Glutamatergic neuron (in vitro differentiated cells): ENCODE results near the gene TRPC4AP. TPM values are rescaled to one million over a fixed set of nuclear protein-coding genes. Genes with fewer than 3 reads are reported as not detected.

Experiments
- DNase-seq: peaks from one replicate; pipeline ENCODE4 v3.0.0; 2022
- H3K27ac Mint-ChIP-seq: one replicate; pipeline ENCODE4 v1.8.0; 2020; ENCODE audit warnings: mild to moderate bottlenecking, mixed read lengths, inconsistent platforms; ENCODE audit not compliant: unreplicated experiment
- H3K27me3 Mint-ChIP-seq: one replicate; pipeline ENCODE4 v1.8.0; 2020; ENCODE audit warnings: mild to moderate bottlenecking, moderate library complexity, mixed read lengths, inconsistent platforms; ENCODE audit not compliant: unreplicated experiment
- H3K36me3 Mint-ChIP-seq: one replicate; pipeline ENCODE4 v1.8.0; 2020; ENCODE audit warnings: mild to moderate bottlenecking, mixed read lengths, inconsistent platforms; ENCODE audit not compliant: unreplicated experiment
- H3K4me1 Mint-ChIP-seq: one replicate; pipeline ENCODE4 v1.8.0; 2020; ENCODE audit warnings: mild to moderate bottlenecking, low read depth, mixed read lengths, inconsistent platforms; ENCODE audit not compliant: unreplicated experiment
- H3K4me3 Mint-ChIP-seq: one replicate; pipeline ENCODE4 v1.8.0; 2020; ENCODE audit warnings: mild to moderate bottlenecking, mixed read lengths, inconsistent platforms; ENCODE audit not compliant: unreplicated experiment
- H3K9me3 Mint-ChIP-seq: one replicate; pipeline ENCODE4 v1.8.0; 2020; ENCODE audit warnings: mild to moderate bottlenecking, moderate library complexity, mixed read lengths, inconsistent platforms; ENCODE audit not compliant: unreplicated experiment
- total RNA-seq: library from RNA; stranded (reverse); fragmentation: NEBNext Ultra II Directional; extraction: Animal tissue kit (Norgen Biotek cat#: 25700); gene quantifications from one replicate; pipeline ENCODE4 v1.2.1, GENCODE V29; 2021; ENCODE audit not compliant: unreplicated experiment
- TF ChIP-seq, protein P1 (sequence below): fragments of 200-600 bp; sonication (generic); IDR thresholded peaks from one replicate; pipeline ENCODE4 v1.5.0; 2021; ENCODE audit not compliant: partially characterized antibody, unreplicated experiment

Gene TRPC4AP
- total RNA-seq, 1 donor from 2014 or later, result 67.5 TPM

DNA sequence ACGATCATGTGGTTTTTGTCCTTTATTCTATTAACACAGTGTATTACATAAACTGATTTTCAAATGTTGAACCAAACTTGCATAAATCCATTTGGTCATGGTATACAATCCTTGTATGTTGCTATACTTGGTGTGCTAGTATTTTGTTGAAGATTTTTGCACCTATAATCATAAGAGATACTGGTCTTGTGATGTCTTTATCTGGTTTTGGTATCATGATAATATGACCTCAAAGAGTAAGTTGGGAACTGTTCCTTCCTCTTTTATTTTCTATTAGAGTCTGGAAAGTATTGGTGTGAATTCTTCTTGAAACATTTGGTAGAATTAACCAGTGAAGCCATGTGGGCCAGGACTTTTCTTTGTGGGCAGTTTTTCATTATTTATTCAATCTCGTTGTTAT is 65.3 kb downstream of the TRPC4AP start:
- Mint-ChIP-seq H3K4me3 (no peak overlapping the region), H3K4me1 (no peaks in the 10 kb centered on the region), H3K9me3 (peaks cover 1% of the 10 kb centered on the region), H3K27ac (no peak overlapping the region), H3K27me3 (no peaks in the 10 kb centered on the region), H3K36me3 (no peaks in the 10 kb centered on the region)
- TF ChIP-seq, protein P1, sequence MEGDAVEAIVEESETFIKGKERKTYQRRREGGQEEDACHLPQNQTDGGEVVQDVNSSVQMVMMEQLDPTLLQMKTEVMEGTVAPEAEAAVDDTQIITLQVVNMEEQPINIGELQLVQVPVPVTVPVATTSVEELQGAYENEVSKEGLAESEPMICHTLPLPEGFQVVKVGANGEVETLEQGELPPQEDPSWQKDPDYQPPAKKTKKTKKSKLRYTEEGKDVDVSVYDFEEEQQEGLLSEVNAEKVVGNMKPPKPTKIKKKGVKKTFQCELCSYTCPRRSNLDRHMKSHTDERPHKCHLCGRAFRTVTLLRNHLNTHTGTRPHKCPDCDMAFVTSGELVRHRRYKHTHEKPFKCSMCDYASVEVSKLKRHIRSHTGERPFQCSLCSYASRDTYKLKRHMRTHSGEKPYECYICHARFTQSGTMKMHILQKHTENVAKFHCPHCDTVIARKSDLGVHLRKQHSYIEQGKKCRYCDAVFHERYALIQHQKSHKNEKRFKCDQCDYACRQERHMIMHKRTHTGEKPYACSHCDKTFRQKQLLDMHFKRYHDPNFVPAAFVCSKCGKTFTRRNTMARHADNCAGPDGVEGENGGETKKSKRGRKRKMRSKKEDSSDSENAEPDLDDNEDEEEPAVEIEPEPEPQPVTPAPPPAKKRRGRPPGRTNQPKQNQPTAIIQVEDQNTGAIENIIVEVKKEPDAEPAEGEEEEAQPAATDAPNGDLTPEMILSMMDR, result no peak
- no peak for DNase-seq

- H3K4me3 Mint-ChIP-seq, result no peak overlapping the region
- H3K27ac Mint-ChIP-seq, result no peak overlapping the region
- peaks cover 3% of the 10 kb centered on the region for H3K4me1 Mint-ChIP-seq
- no peaks in the 10 kb centered on the region for H3K9me3 Mint-ChIP-seq
- DNase-seq, result no peak
- H3K36me3 Mint-ChIP-seq, result no peaks in the 10 kb centered on the region
- H3K27me3 Mint-ChIP-seq, result no peaks in the 10 kb centered on the region
- TF ChIP-seq, protein P1, result no peak
These were observed 67.5 kb downstream of the TRPC4AP start for GRCh38 chr20:35025116-35025515.

DNA sequence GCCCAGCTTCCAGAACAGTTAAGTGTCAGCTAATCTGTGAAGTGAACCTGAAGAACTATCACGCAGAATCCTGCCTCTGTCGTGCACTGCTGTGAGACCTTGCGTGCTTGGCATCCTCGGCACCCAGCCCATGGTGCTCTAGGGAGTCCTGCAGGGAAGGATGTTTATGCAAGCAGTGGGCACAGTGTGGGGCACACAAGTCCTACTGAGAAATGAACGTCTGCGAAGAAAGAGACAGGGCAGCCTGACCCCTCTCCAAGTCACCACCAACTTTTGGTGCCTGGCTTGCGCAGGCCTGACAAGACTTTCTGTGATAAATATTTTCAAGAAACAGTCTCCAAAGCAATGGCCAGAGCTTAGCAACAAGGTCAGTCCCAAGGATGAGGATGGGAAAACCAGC is 69.0 kb downstream of the TRPC4AP start:
- no peak for DNase-seq

DNA sequence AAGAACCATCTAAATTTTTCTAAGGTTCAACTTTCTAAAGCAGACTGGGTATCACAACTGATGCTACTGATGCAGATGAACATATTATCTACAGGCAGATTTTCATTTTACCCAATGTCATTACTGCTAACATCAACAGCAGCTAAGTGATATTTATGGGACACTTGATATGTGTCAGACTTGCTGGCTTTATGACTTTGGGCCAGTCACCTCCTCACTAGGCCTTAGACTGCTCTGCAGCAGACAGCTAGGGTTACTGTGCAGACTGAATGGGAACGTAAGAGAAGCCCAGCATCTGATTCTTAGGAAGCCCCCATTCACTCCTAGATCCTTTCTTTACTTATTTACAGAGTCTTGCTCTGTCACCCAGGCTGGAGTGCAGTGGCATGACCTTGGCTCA is 70.8 kb downstream of the TRPC4AP start:
- peaks cover 3% of the 10 kb centered on the region for H3K4me1 Mint-ChIP-seq
- no peaks in the 10 kb centered on the region for H3K36me3 Mint-ChIP-seq
- H3K27ac Mint-ChIP-seq, result no peak overlapping the region
- no peak for DNase-seq
- H3K4me3 Mint-ChIP-seq, result no peak overlapping the region
- TF ChIP-seq, protein P1, result no peak
- no peaks in the 10 kb centered on the region for H3K27me3 Mint-ChIP-seq
- H3K9me3 Mint-ChIP-seq, result peaks cover 1% of the 10 kb centered on the region

More for the DNA sequence above, 69.0 kb downstream of the TRPC4AP start:
- H3K4me1 Mint-ChIP-seq, result peaks cover 3% of the 10 kb centered on the region
- H3K27ac Mint-ChIP-seq, result no peak overlapping the region
- H3K4me3 Mint-ChIP-seq, result no peak overlapping the region
- TF ChIP-seq, protein P1, result no peak
- H3K9me3 Mint-ChIP-seq, result no peaks in the 10 kb centered on the region
- no peaks in the 10 kb centered on the region for H3K27me3 Mint-ChIP-seq
- H3K36me3 Mint-ChIP-seq, result no peaks in the 10 kb centered on the region

DNA sequence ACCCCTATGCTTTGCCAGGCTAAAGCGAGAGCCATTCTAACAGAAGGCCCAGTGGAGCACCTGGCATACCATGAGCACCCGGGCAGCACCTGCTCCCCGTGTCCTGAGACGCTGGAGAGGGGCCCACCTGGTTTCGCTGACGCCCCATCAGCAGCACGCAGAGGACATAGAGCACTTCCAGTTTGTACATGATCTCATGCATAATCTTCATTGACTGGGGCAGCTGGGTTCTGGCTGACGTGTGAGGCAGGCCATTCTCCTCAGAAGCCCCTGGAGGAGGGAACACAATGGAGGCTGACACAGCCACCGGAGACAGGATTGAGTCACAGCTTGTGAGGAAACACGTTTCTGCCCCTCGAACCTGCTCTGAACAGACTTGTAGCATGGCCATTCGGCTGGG is 71.5 kb downstream of the TRPC4AP start:
- H3K4me1 Mint-ChIP-seq, result peaks cover 9% of the 10 kb centered on the region
- H3K4me3 Mint-ChIP-seq, result no peak overlapping the region
- H3K36me3 Mint-ChIP-seq, result no peaks in the 10 kb centered on the region
- TF ChIP-seq, protein P1, result no peak
- H3K27me3 Mint-ChIP-seq, result no peaks in the 10 kb centered on the region
- peaks cover 1% of the 10 kb centered on the region for H3K9me3 Mint-ChIP-seq
- H3K27ac Mint-ChIP-seq, result peak overlapping the region; percentile 55
- no peak for DNase-seq
